Skeletal muscle cell (primary cell): ENCODE measurements around the gene VAV2.

Experiments
- DNase-seq: peaks from one replicate; pipeline ENCODE4 v3.0.0-alpha.2; 2010; ENCODE audit warnings: low read depth
- H3K4me3 ChIP-seq: 2 replicates; pipeline ENCODE4 v1.5.1; 2011; ENCODE audit warnings: low read depth, mild to moderate bottlenecking, control low read depth, low read length, moderate library complexity

Gene VAV2

DNA sequence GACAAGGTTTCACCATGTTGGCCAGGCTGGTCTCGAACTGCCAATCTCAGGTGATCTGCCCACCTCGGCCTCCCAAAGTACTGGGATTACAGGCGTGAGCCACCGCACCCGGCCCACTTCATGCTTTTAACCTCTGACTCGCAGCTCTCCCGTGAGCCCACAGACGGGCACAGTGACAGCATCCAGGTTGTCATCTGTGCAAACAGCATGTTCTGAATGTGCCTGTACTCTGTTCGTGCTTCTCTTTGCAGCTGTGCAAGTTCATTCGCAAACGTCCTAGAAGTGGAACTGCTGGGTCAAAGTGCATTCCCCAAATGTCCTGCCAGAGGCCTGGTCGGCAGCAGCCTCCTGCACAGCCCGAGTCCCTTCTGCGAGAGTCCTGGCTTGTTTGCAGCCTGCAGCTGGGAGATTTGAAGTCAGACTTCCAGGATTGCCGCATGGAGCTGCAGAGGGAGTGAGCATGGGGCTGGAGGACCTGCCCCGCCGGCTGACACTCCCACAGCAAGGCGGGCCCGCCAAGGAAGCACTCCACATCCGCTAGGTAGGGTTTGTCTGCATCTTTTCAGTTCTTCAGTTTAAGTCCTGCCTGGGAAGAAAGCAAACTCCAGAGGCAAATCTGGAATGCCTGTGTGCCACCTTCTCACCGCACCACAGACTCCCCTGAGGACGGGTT lies 36.6 kb upstream of the VAV2 start:
- no peak for DNase-seq
- no peak overlapping the region for H3K4me3 ChIP-seq

DNA sequence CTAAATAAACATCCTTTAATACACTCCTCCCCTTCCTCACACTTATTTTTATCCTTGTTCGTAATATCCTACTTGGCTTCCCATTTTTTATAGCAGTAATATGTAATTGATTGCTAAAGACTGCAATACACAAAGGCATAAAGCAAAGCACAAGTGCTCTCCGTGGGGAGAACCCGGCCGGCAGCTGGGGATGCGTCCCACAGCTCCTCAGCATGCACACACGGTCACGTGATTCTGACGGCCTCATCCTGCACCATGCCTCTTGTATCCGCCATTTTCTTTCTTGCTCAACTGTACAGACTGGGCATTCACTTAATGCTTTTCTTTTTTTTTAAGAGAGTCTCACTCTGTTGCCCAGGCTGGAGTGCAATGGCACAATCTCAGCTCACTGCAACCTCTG lies 36.0 kb upstream of the VAV2 start:
- no peak for DNase-seq
- no peak overlapping the region for H3K4me3 ChIP-seq

DNA sequence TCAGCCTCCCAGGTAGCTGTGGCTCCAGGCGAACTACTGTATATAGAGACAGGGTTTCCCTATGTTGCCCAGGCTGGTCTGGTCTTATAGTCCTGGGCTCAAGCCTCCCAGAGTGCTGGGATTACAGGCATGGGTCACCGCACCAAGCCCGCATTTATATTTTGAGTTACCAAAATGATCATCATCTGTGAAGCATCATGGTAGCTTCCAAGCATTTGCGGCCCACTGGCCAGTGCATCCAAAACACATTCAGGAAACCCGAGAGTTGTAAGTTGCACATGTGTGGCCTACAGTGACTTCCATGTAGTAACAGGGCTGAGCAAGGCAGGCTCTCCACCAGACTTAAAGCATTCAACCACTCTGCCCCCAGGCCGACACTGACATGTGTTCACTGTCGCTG lies 35.4 kb upstream of the VAV2 start:
- no peak overlapping the region for H3K4me3 ChIP-seq
- DNase-seq, result no peak

DNA sequence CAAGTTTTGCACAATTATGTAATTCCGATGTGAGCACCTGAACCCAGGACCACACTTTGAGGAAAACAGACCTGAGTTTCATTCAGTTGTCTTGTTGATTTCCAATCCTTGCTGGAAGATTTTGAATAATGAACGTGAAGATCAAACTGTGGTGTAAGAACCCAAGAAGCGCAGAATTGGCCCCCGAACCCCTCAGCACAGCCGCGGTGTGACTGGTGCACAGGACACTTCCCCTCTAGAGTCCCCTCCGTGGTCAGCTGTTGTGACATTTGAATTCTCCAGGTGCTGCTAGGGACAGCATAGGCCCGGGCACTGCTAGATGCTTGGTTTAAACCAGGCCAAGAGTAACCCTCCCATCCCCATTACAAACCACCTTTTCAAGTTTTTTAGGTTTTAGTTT lies 34.9 kb upstream of the VAV2 start:
- no peak overlapping the region for H3K4me3 ChIP-seq
- DNase-seq, result no peak

DNA sequence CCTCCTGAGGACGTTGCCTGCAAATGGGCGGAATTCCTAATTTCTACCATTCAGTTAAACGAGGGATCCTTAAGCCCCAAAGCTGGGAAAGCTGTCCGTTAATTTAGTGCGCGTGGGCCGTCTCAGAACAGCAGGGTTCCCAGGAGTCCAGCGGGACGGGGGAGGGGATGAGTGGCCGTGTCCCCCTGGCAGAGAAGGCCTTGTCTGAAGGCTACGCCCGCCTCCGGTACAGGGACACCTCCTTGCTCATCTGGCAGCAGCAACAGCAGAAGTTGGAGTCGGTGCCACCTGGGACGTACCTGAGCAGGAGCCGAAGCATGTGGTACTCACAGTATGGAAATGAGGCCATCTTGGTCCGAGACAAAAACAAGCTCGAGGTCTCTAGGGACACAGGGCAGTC lies 34.5 kb upstream of the VAV2 start:
- peak overlapping the region; percentile 67 for H3K4me3 ChIP-seq
- no peak for DNase-seq

DNA sequence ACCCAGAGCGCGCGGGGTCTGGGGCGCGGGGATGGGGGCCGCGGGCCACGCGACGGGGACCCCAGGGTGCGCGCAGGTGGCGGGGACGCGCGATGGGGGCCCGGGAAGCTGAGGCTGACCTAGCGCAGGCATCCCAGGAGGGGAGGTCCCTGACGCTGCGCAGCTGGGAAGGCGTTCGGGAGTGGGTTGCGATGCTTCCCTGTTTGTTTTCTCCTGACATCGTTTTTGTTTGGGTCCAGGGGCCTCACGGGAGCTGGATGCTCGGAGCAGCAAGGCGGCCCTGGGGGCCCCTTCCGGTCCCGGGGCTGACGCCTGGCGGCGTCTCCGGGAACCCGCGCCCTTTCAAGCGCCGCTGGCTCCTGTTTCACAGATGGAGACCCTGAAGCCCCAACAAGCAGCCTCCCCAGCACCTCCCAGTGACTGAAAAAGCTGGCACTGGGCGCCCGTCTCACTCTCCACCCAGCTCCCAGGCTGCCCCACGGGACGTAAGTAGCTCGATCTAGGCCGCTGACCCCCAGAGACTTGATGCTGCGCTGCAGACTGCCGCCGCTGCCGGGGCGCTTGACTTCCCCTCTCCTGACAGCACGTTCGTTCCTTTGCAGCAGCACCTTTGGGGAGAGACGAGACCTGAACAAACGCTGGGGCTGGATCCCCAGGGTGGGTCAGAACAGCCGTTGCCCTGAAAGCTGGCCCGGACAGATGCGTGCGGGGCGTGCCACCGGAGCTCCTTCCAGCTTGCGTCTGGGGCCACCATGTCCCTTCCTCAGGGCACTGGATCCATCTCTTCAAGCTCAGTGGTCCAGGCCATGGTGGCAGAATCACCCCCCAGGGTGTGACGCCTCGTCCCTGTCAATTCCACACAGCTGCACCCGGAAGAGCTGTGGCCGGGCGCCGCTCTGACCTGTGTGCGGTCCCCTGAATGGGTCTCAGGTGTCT lies 33.8 kb upstream of the VAV2 start:
- H3K4me3 ChIP-seq, result peak overlapping the region; percentile 67
- DNase-seq, result no peak

DNA sequence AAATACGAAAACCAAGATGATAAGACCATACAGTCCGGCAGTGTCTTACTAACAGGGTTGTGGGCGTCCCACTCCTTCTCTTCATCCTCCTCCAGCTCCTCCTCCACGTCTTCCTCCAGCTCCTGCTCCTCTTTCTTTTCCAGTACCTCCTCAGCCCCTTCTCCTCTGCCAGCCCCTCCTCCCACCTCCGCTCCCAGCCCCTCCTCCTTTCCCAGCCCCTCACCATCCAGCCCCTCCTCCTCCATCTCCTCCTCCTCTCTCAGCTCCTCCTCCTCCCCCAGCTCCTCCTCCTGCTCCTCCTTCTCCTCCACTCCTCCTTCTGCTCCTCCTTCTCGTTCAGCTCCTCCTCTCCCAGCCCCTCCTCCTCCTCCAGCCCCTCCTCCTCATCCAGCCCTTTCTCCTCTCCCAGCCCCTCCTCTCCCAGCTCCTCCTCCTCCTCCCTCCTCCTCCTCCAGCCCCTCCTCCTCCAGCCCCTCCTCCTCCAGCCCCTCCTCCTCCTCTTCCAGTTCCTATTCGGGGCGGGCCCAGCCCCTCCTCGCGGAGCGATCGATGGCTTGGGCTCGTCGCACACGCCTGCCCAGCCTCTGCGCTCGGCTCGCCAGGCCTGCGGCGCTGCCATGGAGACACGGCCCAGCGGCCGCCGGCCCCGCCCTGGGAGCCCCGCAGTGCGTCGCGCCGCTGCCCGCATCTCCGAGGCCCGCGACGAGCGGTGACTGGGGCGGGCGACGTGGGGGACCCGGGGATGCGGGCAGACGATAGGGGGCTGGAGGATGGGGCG lies 32.9 kb upstream of the VAV2 start, which contains the start of gene BRD3OS:
Gene BRD3OS, plus strand, starts transcription at position 654 of the 778 bp plus-strand sequence. CDS start 1,267 bp downstream, outside the sequence.
- H3K4me3 ChIP-seq, result peak within 1 kb of the TSS; percentile 67
- DNase-seq, result peak; percentile 99

DNA sequence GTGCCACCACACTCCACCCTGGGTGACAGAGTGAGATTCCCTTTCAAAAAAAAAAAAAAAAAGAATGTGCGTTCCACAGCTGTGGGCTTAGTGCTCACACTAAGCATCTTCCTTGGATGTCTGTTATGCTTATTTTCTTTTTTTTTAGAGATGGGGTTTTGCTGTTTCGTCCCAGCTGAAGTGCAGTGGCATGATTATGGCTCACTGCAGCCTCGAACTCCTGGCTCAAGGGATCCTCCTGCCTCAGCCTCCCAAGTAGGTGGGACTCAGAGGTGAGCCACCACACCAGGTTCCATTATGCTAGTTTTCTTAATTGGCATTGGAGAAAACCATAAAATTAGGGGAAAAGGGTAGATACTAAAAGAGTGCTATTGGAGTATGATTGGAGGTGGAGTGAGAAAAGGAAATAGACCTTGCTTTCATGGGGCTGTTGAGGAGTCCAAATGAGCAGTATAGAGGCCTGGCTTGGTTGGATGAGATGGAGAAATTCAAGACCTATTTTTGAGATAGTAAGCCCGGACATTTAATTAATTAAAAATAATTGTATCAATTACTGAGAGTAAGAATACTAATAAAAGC lies 32.2 kb upstream of the VAV2 start:
- H3K4me3 ChIP-seq, result peak overlapping the region; percentile 44
- DNase-seq, result no peak

DNA sequence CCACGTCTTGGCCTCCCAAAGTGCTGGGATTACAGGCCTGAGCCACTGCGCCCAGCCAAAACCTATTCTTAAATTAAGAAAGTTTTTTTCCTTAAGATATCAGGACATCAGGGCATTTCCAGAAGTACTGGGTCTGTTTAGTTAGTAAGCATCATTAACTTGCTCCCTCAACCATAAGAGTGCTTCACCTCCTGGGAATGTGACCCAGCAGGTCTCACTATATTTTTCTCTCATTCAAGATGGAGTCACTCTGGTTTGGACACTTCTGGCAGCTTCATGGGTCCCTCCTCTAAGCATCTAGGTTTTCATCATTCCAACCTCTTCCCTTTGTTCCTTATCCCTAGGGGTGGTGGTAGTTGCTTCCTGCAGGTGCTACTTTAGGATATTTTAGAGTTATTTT lies 22.8 kb upstream of the VAV2 start:
- no peak for DNase-seq
- H3K4me3 ChIP-seq, result no peak overlapping the region

DNA sequence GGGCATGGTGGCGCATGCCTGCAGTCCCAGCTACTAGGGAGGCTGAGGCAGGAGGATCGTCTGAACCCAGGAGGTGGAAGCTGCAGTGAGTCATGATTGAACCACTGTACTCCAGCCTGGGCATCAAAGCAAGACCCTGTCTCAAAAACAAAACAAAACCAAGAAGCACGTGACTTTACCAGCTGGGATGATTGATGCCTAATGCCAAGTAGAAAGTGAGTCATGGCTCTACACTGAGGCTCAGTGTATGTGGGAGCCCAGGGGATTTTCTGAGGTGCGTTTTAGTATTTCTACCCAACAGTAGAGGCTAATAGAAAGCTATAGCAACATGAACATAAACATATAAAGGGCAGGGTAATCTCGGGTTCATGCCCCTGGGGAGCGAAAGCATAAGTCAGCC lies 19.3 kb upstream of the VAV2 start:
- no peak overlapping the region for H3K4me3 ChIP-seq
- no peak for DNase-seq

DNA sequence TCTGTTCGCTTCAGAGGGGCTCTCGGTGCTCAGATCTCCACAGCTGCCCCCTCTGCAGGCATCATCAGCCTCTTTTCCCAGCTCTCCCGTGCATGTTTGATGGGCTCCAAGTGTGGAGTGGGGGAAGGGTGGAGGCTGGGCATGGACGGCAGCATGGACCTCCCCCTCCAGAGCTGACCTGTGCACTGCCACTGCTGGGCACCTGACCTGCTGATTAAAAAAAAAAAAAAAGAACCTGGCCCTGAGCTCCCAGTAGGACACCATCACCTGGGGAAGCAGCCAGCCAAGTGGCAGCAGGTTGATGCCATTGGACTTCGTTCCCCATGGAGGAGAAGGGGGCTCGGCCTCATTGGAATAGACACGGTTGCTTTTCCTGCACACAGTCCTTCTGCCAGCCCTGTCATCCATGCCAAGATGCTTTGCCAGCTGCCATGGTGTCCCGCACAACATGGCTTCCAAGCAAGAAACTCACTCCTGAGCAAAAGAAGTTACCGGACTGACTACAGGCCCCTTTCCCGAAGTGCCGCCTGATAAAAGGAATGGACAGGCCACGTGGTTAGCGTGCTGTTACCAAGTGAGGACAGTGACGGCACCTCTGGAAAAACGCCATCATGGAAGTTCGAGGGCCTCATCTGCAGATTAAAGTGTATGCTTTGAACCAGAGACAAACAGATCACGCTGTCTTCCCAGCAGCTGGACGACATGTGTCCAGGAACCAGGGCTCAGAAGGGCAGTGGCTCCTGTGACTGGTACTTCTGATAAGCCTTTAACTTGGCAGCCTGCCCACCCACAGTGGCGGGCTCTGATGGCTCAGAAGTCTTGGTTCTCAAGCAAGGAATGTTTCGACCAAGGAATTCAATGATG lies 18.4 kb upstream of the VAV2 start:
- H3K4me3 ChIP-seq, result no peak overlapping the region
- no peak for DNase-seq

DNA sequence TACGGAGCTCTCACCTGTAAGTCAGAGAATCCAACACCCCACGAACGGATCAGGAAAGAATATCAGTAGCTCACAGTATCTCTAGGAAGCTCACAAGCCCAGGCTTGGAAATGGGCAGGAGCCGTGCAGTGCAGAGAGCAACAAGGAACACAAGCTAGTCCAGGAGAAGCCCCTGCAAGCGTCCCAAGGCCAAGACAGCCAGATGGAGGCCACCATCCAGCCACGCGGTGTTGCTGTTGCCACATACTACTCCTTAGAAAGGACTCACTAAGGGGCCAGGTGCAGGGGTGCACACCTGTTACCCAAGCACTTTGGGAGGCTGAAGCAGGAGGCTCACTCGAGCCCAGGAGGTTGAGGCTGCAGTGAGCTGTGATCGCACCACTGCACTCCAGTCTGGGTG lies 15.4 kb upstream of the VAV2 start:
- H3K4me3 ChIP-seq, result no peak overlapping the region
- no peak for DNase-seq

DNA sequence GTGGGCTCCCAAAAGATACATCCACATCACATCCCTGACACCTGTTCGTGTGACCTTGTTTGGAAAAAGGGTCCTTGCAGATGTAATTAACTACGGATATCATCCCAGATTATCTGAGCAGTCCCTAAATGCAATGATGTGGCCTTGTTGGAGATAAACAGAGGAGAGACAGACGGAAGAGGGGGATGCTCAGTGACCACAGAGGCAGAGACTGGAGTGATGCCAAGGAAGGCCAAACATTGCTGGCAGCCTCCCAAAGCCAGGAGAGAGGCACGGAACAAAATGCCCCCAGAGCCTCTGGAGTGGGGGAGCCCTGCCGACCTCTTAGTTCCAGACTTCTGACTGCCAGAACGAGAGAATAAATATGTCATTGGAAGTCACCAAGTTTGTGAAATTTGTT lies 15.0 kb upstream of the VAV2 start:
- DNase-seq, result no peak
- H3K4me3 ChIP-seq, result no peak overlapping the region

DNA sequence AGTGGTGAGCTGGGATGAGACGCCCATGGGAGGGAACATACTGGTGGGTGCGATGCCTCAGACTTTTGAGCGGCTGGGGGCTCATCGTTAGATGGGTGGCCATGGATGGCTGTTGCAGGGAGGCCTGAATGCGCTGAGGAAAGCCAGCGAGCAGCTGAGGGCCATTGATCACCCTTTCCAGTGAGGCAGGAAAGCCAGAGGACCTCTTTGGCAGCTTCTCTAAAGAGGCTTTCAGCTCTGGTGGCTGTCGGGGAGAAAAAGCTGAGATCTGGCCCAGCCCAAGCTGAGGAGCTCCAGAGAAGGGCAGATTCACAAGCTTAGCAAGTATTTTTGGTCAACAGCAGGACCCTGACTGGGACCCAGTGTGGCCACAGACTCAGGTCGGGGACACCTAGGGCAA lies 13.3 kb upstream of the VAV2 start:
- H3K4me3 ChIP-seq, result no peak overlapping the region

DNA sequence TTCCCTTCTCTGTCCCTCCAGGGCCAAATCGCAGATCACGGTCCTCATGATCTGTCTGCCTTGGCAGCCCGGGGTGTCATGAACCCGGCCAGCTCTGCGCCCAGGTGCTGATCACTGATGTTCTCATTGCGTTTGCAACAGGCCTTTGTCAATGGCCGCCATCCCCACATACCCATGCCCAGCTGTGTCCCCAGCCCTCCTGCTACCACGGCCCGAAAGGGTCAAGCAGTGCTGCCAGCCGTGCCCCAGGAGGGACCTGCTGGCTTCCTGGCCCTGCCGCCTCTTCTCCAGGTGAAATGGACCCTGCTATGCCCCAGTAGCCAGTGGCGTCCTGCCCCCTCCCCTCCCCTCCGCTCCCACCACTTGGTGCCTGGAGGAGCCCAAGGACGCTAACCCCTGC lies 12.8 kb upstream of the VAV2 start:
- no peak for DNase-seq
- no peak overlapping the region for H3K4me3 ChIP-seq

More for the DNA sequence above, 13.3 kb upstream of the VAV2 start:
- no peak for DNase-seq

DNA sequence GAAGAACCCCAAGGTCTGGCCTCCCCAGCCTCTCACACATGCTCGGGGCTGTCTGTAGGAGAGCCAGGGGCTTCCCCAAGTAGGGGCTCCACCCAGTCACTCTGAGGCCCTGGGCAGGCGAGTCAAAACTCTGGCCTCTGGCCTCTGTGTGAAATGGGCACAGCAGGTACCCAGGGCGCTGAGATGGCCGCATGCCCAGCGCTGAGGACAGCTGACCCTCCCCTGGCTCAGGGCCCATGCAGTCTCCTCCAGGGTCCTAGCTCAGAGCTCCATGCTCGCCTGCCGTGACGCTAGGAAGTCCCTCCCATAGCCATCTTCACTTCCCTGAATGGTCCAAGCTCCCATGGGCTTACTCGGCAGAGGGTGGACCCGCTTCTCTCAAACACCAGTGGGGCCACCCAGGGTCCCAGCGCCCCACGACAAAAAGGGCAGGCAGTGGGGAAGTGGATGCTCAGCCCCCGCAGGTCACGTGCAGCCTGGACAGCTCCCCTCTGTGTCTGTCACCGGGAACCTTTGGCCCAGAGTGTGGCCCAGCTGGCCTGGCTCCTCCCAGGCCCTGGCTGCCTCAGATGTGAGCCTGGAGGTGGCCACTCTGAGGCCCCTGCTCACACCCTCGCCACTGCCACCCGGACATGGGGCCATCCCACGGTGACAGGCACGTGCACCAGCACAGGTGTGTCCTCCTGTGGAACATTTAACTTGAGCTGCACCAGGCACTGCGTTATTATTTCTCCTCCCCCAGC lies 12.2 kb upstream of the VAV2 start:
- no peak overlapping the region for H3K4me3 ChIP-seq
- no peak for DNase-seq

DNA sequence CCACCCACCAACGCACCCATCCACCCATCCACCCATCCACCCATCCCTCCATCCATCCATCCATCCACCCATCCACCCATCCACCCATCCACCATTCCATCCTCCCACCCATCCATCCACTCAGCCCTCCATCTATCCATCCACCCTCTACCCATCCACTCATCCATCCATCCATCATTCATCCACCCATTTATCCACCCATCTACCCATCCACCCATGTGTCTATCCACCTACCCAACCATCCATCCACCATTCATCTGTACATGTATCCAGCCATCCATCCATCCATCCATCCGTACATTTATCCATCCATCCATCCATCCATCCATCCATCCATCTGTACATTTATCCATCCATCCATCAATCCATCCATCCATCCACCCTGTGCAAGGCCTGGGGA lies 11.1 kb upstream of the VAV2 start:
- H3K4me3 ChIP-seq, result no peak overlapping the region
- DNase-seq, result no peak

DNA sequence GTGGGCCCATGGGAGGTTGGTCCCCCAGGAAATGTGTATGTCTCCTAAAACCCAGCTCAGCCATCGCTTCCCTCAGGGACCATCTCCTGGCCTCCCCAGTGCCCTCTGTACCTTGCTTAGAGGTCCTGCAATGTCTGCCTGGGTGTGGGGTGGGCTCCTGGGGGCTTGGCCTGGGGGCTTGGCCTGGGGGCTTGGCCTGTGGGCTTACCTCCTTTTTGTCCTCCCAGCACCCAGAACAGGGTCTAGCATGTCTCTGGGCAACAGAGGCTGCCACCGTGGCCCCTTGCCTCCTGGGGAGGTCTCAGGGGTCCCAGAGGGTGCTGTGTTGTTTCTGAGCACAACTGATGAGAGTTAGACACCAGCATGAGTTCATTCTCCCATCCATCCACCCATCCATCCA lies 10.7 kb upstream of the VAV2 start:
- DNase-seq, result no peak
- no peak overlapping the region for H3K4me3 ChIP-seq
